ENCODE results near the gene PIMREG.

- TF ChIP-seq CTCF (conservative IDR thresholded peaks at IDR 0.05 in 1 of 2, IDR thresholded peaks at IDR 0.05 in 1 of 2; ENCODE audit: extremely low read depth in 1 of 2, insufficient read depth in 1 of 2, low read depth in 1 of 2, low read length in 2 of 2) (no peak), EZH2 (IDR thresholded peaks at IDR 0.05; ENCODE audit: borderline replicate concordance, low read length) (no peak)
Measured at GRCh38 chr17:6457688-6458459, 13.6 kb downstream of the PIMREG start.

All from mammary epithelial cell (primary cell).